Measurements from ENCODE around the gene NRF1.

GRCh38 chr7:129724796-129725195 is 113.3 kb downstream of the NRF1 start:
- TF ChIP-seq EP300 (IDR thresholded peaks at IDR 0.05) (no peak), CTCF (IDR thresholded peaks at IDR 0.05) (no peak), POLR2A (IDR thresholded peaks at IDR 0.05) (no peak)

Measured in ovary (tissue), 3 donors.